Gastrocnemius medialis (tissue), 4 donors: ENCODE data around the gene CHST3. TPM values are rescaled to one million over a fixed set of nuclear protein-coding genes. Genes with fewer than 3 reads are reported as not detected.
A peak's percentile ranks its signal among the peaks of the same experiment; 100 is the strongest.
"Not testable (repeated sequence)": the region's sequence is repeated elsewhere in the genome, so short reads cannot be mapped to it uniquely, and the experiment has no call there.

Source experiments
- ATAC-seq, 2 donors: fragments of 150-250 bp; one replicate each; pipeline ENCODE4 v1.9.1; 2016
- DNase-seq, 2 donors: peaks; one replicate each; pipeline ENCODE4 v3.0.0-alpha.2; 2019
- H3K27ac ChIP-seq, 4 donors: fragments of 200-600 bp; sonication (generic); 1 replicate in 1 of 4; 2 replicates in 3 of 4; pipeline ENCODE4 v1.5.1; 2016 to 2018; ENCODE audit warnings: mild to moderate bottlenecking in 2 of 4, moderate library complexity in 1 of 4
- H3K27me3 ChIP-seq, 3 donors: fragments of 200-600 bp; sonication (generic) in 2 of 3; 1 replicate in 1 of 3; 2 replicates in 2 of 3; pipeline versions ENCODE4 v1.5.1 to v1.6.0; 2016 to 2019; ENCODE audit warnings: mild to moderate bottlenecking in 1 of 3, moderate library complexity in 1 of 3
- H3K36me3 ChIP-seq, 2 donors: fragments of 200-600 bp; sonication (generic) in 1 of 2; one replicate each; pipeline ENCODE4 v1.5.1; 2017 to 2018
- H3K4me1 ChIP-seq, 2 donors: fragments of 200-600 bp; sonication (generic) in 1 of 2; one replicate each; pipeline ENCODE4 v1.5.1; 2016 to 2017; ENCODE audit warnings: mild to moderate bottlenecking in 2 of 2
- H3K4me3 ChIP-seq, 4 donors: fragments of 200-600 bp; sonication (generic) in 3 of 4; 1 replicate in 1 of 4; 2 replicates in 3 of 4; pipeline ENCODE4 v1.5.1; 2016 to 2019; ENCODE audit warnings: mild to moderate bottlenecking in 2 of 4
- H3K9me3 ChIP-seq, 3 donors: fragments of 200-600 bp; sonication (generic) in 2 of 3; 1 replicate in 1 of 3; 2 replicates in 2 of 3; pipeline ENCODE4 v1.5.1; 2016 to 2019
- POLR2A ChIP-seq, 2 donors: fragments of 450-650 bp; IDR thresholded peaks; one replicate each; pipeline ENCODE4 v1.6.1; 2017; ENCODE audit warnings: antibody characterized with exemption in 2 of 2, mild to moderate bottlenecking in 2 of 2, moderate library complexity in 2 of 2
- in situ Hi-C, 4 donors: fragments of 200-750 bp; cut with MboI; loops; one replicate each; pipeline versions ENCODE4 v1.15.0 to v1.8.0; 2017; ENCODE audit warnings: low sequenced_read_pairs in 4 of 4
- intact Hi-C: fragments of 100-400 bp; cut with DNase I; formaldehyde crosslinking; loops from one replicate; pipeline ENCODE4 v1.15.1; 2023; ENCODE audit warnings: low total_unique reads
- total RNA-seq, 4 donors: library from RNA; depleted of rRNA; stranded (reverse); fragments of >200 nt; gene quantifications; one replicate each; pipeline versions ENCODE4 v1.1.0 to v1.2.3, GENCODE V29; 2016
- TF ChIP-seq, protein P1 (sequence below), 5 experiments: fragments of 450-650 bp in 3 of 5; fragments of 200-600 bp in 2 of 5; sonication (generic) in 2 of 5; IDR thresholded peaks in 4 of 5; conservative IDR thresholded peaks in 1 of 5; 1 replicate in 4 of 5; 2 replicates in 1 of 5; pipeline ENCODE4 v1.5.1; 2016 to 2019; ENCODE audit warnings: antibody characterized with exemption in 5 of 5, mild to moderate bottlenecking in 3 of 5, moderate library complexity in 3 of 5

Gene CHST3
- total RNA-seq, 4 donors from 2014 or later = 11.5 to 31.6 (median 16.3) TPM

DNA sequence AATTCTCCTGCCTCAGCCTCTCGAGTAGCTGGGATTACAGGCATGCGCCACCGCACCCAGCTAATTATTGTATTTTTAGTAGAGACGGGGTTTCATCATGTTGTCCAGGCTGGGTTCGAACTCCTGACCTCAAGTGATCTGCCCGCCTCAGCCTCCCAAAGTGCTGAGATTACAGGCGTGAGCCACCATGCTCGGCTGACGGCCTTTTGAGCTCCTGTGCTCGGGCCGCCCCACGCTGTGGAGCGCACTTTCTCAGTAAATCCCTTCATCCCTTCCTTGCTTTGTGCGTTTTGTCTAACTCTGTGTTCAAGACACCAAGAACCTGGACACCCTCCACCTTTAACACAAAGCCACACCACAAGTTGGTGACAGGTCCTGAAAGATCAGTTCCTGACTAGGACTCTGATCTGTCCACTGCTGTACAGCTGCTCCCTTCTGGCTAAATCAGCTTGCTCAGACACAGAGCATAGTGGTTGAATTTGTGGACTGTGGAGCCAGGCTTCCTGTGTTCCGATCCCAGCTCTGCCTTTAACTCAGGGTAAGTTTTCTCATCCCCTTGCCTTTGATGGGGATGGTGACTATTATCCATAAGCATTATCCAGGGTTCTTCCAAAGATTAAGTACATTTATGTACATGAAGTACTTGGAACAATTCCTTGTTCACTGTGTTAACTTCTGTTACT, 20.1 kb downstream of the CHST3 start:
- in situ Hi-C loops = no loop called here
- Histone ChIP-seq H3K27ac (peak overlapping the region; percentile 2 to 71 (median 64)), H3K4me1 (peaks cover 71 to 84% of the 10 kb centered on the region in 2 donors), H3K4me3 (no peak overlapping the region), H3K36me3 (no peaks in the 10 kb centered on the region), H3K9me3 (no peaks in the 10 kb centered on the region), H3K27me3 (no peaks in the 10 kb centered on the region)
- ATAC-seq (no peak), DNase-seq (no peak)
- intact Hi-C loops = no loop called here
- TF ChIP-seq POLR2A (IDR thresholded peaks at IDR 0.05) = no peak

DNA sequence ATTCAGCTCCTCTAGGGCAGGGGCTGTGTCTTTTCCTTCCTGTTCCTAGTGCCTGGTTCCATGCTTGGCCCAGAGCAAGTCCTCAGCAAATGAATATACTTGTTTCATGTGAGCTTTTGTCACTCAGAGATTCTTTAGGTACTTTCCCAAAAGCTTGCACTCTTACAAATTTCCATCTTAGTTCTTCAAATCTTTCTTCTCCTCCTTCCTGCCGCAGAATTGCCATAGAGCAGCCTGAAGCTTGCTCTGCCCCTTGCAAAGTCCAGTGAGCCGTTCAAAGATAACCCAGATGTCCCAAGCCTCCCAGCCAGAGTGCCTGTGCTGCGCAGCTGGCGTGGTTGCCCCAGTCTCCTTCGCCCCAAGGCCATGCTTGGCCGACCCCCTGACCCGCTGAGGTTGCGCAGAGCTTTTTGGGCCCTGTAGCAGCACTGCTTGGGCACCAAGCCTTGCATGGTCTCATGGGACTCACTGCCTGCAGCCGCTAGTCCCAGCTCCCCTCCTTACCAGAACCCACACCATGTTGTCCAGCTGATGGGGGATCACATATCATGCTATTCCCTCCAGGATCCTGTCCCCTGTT, 20.7 kb downstream of the CHST3 start:
- H3K27ac ChIP-seq = peak overlapping the region; percentile 38 to 71 (median 64)
- no peak overlapping the region for H3K4me3 ChIP-seq
- H3K4me1 ChIP-seq = peaks cover 68 to 80% of the 10 kb centered on the region in 2 donors
- in situ Hi-C loops (no loop called here), intact Hi-C loops (no loop called here)
- no peak for DNase-seq
- ATAC-seq = peak in 1 of 2 donors; percentile 19
- no peaks in the 10 kb centered on the region for H3K27me3 ChIP-seq
- no peaks in the 10 kb centered on the region for H3K9me3 ChIP-seq
- TF ChIP-seq, protein P1, sequence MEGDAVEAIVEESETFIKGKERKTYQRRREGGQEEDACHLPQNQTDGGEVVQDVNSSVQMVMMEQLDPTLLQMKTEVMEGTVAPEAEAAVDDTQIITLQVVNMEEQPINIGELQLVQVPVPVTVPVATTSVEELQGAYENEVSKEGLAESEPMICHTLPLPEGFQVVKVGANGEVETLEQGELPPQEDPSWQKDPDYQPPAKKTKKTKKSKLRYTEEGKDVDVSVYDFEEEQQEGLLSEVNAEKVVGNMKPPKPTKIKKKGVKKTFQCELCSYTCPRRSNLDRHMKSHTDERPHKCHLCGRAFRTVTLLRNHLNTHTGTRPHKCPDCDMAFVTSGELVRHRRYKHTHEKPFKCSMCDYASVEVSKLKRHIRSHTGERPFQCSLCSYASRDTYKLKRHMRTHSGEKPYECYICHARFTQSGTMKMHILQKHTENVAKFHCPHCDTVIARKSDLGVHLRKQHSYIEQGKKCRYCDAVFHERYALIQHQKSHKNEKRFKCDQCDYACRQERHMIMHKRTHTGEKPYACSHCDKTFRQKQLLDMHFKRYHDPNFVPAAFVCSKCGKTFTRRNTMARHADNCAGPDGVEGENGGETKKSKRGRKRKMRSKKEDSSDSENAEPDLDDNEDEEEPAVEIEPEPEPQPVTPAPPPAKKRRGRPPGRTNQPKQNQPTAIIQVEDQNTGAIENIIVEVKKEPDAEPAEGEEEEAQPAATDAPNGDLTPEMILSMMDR (IDR thresholded peaks at IDR 0.05 in 4 of 5, conservative IDR thresholded peaks at IDR 0.05 in 1 of 5) = no peak
- TF ChIP-seq POLR2A (IDR thresholded peaks at IDR 0.05) = no peak
- H3K36me3 ChIP-seq = no peaks in the 10 kb centered on the region

DNA sequence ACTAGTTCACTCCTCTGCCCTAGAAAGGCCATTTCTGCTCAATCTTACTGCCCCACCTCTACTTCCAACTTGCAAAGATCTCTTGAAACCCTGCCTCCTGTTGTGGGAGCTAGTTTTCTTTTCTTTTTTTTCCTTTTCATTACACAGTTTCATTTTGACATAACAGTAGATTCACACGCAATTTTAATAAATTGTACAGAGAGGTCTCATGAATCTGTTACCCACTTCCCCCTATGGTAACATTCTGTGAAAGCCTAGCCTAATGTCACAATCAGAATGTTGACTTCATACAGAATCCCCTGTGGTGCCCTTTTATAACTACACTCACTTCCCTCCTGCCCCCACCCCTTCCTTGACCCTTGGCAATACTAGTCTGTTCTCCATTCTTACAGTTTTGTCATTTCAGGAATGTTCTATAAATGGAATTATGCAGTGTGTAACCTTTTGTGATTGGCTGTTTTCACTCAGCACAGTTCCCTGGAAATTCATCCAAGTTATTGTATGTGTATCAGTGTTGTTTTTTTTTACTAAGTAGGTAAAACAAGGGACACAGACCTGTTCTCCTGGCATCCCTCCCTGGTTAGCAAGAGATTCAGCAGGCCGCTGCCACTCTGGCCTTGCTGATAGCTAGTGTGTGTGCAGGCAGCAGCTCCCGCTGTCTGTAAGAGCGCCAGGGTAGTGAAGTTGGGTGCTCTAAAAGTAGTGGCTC, 21.5 kb downstream of the CHST3 start:
- peaks cover 60 to 72% of the 10 kb centered on the region in 2 donors for H3K4me1 ChIP-seq
- TF ChIP-seq, protein P1 (IDR thresholded peaks at IDR 0.05 in 4 of 5, conservative IDR thresholded peaks at IDR 0.05 in 1 of 5) = no peak
- TF ChIP-seq POLR2A (IDR thresholded peaks at IDR 0.05) = no peak
- no peaks in the 10 kb centered on the region for H3K36me3 ChIP-seq
- no peaks in the 10 kb centered on the region for H3K9me3 ChIP-seq
- ATAC-seq (peak; percentile 58 to 70), DNase-seq (peak in 1 of 2 donors; percentile 50)
- intact Hi-C loops (no loop called here), in situ Hi-C loops (no loop called here)
- H3K4me3 ChIP-seq = no peak overlapping the region
- peak overlapping the region; percentile 38 to 71 (median 64) for H3K27ac ChIP-seq
- no peaks in the 10 kb centered on the region for H3K27me3 ChIP-seq

DNA sequence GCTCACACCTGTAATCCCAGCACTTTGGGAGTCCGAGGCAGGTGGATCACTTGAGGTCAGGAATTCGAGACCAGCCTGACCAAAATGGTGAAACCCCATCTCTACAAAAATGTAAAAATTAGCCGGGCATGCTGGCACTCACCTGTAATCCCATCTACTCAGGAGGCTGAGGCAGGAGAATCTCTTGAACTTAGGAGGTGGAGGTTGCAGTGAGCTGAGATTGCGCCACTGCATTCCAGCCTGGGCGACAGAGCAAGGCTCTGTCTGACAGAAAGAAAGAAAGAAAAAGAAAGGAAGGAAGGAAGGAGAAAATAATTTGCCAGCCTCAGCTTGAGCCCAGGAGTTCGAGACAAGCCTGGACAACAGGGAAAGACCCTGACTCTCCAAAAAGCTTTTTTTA, 24.7 kb downstream of the CHST3 start:
- ATAC-seq, H3K4me3 ChIP-seq, H3K36me3 ChIP-seq, intact Hi-C loops, H3K27ac ChIP-seq, in situ Hi-C loops, H3K9me3 ChIP-seq, H3K27me3 ChIP-seq, DNase-seq: not testable (repeated sequence)
- H3K4me1 ChIP-seq = peaks cover 37 to 42% of the 10 kb centered on the region in 2 donors

GRCh38 chr10:71989661-71990454, 25.7 kb downstream of the CHST3 start:
- no peaks in the 10 kb centered on the region for H3K36me3 ChIP-seq
- peaks cover 35 to 41% of the 10 kb centered on the region in 2 donors for H3K4me1 ChIP-seq
- in situ Hi-C loops (no loop called here), intact Hi-C loops (no loop called here)
- no peaks in the 10 kb centered on the region for H3K27me3 ChIP-seq
- ATAC-seq = no peak
- no peak for DNase-seq
- H3K9me3 ChIP-seq = no peaks in the 10 kb centered on the region
- TF ChIP-seq POLR2A (IDR thresholded peaks at IDR 0.05) = no peak
- TF ChIP-seq, protein P1 (IDR thresholded peaks at IDR 0.05 in 4 of 5, conservative IDR thresholded peaks at IDR 0.05 in 1 of 5) = no peak
- no peak overlapping the region for H3K27ac ChIP-seq
- H3K4me3 ChIP-seq = no peak overlapping the region
